ENCODE results near the gene CLEC16A.

CLEC16A gene

DNA sequence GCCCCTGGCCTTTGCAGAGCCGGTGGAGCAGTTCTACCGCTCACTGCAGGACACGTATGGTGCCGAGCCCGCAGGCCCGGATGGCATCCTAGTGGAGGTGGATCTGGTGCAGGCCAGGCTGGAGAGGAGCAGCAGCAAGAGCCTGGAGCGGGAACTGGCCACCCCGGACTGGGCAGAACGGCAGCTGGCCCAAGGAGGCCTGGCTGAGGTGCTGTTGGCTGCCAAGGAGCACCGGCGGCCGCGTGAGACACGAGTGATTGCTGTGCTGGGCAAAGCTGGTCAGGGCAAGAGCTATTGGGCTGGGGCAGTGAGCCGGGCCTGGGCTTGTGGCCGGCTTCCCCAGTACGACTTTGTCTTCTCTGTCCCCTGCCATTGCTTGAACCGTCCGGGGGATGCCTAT is 37.9 kb upstream of the CLEC16A start:
- H3K4me3 ChIP-seq (ENCODE audit: low read depth, low read length): no peak overlapping the region

DNA sequence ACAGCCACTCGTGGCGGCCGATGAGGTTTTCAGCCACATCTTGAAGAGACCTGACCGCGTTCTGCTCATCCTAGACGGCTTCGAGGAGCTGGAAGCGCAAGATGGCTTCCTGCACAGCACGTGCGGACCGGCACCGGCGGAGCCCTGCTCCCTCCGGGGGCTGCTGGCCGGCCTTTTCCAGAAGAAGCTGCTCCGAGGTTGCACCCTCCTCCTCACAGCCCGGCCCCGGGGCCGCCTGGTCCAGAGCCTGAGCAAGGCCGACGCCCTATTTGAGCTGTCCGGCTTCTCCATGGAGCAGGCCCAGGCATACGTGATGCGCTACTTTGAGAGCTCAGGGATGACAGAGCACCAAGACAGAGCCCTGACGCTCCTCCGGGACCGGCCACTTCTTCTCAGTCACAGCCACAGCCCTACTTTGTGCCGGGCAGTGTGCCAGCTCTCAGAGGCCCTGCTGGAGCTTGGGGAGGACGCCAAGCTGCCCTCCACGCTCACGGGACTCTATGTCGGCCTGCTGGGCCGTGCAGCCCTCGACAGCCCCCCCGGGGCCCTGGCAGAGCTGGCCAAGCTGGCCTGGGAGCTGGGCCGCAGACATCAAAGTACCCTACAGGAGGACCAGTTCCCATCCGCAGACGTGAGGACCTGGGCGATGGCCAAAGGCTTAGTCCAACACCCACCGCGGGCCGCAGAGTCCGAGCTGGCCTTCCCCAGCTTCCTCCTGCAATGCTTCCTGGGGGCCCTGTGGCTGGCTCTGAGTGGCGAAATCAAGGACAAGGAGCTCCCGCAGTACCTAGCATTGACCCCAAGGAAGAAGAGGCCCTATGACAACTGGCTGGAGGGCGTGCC is 37.2 kb upstream of the CLEC16A start:
- TF ChIP-seq, protein P1, sequence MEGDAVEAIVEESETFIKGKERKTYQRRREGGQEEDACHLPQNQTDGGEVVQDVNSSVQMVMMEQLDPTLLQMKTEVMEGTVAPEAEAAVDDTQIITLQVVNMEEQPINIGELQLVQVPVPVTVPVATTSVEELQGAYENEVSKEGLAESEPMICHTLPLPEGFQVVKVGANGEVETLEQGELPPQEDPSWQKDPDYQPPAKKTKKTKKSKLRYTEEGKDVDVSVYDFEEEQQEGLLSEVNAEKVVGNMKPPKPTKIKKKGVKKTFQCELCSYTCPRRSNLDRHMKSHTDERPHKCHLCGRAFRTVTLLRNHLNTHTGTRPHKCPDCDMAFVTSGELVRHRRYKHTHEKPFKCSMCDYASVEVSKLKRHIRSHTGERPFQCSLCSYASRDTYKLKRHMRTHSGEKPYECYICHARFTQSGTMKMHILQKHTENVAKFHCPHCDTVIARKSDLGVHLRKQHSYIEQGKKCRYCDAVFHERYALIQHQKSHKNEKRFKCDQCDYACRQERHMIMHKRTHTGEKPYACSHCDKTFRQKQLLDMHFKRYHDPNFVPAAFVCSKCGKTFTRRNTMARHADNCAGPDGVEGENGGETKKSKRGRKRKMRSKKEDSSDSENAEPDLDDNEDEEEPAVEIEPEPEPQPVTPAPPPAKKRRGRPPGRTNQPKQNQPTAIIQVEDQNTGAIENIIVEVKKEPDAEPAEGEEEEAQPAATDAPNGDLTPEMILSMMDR (IDR thresholded peaks at IDR 0.05; ENCODE audit: low read depth, low read length): no peak
- H3K4me3 ChIP-seq (ENCODE audit: low read depth, low read length): no peak overlapping the region

More for the DNA sequence above, 37.9 kb upstream of the CLEC16A start:
- TF ChIP-seq, protein P1 (IDR thresholded peaks at IDR 0.05; ENCODE audit: low read depth, low read length): no peak

DNA sequence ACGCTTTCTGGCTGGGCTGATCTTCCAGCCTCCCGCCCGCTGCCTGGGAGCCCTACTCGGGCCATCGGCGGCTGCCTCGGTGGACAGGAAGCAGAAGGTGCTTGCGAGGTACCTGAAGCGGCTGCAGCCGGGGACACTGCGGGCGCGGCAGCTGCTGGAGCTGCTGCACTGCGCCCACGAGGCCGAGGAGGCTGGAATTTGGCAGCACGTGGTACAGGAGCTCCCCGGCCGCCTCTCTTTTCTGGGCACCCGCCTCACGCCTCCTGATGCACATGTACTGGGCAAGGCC is 36.7 kb upstream of the CLEC16A start:
- no peak overlapping the region for H3K4me3 ChIP-seq (ENCODE audit: low read depth, low read length)
- TF ChIP-seq, protein P1 (IDR thresholded peaks at IDR 0.05; ENCODE audit: low read depth, low read length): no peak

DNA sequence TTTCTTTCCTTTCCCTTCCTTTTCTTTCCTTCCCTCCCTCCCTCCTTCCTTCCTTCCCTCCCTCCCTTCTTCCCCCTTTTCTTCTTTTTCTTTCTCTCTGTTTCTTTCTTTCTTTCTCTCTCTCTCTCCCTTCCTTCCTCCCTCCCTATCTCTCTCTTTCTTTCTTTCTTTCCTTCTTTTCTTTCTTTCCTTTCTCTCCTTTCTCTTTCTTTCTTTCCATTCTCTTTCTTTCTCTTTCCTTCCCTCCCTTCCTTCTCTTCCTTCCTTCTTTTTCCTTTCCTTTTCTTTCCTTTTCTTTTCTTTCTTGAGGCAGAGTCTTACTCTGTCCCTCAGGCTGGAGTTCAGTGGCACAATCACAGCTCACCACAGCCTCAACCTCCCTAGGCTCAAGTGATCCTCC is 33.1 kb upstream of the CLEC16A start:
- no peak overlapping the region for H3K4me3 ChIP-seq (ENCODE audit: low read depth, low read length)
- TF ChIP-seq, protein P1 (IDR thresholded peaks at IDR 0.05; ENCODE audit: low read depth, low read length): no peak

DNA sequence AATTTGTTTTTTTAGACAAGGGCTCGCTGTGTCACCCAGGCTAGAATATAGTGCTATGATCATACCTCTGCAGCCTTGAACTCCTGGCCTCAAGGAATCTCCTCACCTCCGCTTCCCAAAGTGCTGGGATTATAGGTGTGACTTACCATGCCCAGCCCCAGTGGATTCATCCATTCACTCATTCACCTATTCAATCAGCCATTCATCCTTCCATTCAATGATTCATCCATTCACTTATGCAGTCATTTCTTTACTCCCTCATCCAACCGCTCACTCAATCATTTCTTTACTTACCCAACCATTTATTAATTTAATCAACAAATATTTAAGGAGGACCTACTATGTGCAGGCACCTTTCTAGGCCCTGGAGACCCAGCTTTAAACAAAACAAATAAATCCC is 27.8 kb upstream of the CLEC16A start:
- TF ChIP-seq, protein P1 (IDR thresholded peaks at IDR 0.05; ENCODE audit: low read depth, low read length): no peak

DNA sequence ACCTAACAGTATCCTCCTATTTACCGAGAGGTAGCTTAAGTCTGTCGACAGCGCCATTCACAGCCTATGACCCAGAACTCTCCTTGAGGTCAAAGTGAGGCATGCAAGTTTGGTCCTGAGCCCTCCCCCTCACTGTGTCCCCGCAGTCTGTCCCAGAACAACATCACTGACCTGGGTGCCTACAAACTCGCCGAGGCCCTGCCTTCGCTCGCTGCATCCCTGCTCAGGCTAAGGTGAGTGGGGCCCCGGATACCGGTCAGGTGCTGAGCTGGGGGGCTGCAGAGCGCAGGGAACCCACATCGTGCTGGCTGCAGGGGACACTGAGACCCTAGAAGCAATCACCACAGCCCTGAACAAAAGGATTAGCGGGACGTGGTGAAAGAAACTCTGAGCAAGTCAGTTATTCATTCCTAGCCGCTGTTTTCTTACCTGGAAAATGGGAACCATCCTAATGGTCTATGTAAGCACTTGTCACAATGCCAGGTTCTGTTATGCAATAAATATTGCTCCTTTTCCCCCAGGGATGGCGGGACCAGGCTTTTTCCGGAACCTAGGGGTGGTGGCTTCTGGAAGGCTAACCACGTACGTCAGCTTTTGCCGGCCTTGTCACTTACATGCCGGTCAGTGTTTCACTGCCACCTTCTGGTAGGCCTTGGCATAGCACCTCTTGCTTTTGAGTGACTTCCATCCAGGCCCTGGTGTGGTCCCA is 25.9 kb upstream of the CLEC16A start:
- H3K4me3 ChIP-seq (ENCODE audit: low read depth, low read length): no peak overlapping the region
- TF ChIP-seq, protein P1 (IDR thresholded peaks at IDR 0.05; ENCODE audit: low read depth, low read length): peak; percentile 98

More for the DNA sequence above, 27.8 kb upstream of the CLEC16A start:
- no peak overlapping the region for H3K4me3 ChIP-seq (ENCODE audit: low read depth, low read length)

DNA sequence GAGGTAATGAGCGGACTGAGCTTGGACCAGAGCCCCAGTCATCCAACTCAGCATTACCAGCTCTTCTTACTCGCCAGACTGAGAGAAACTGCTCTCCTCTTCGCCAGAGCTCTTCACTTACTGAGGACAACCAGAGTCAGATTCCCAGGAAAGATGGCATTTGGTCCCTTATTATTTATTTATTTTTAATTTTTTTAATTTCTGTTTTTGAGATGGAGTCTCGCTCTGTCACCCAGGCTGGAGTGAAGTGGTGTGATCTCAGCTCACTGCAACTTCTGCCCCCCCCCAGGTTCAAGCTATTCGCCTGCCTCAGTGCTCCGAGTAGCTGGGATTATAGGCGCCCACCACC is 25.4 kb upstream of the CLEC16A start:
- no peak overlapping the region for H3K4me3 ChIP-seq (ENCODE audit: low read depth, low read length)

More for the DNA sequence above, 25.4 kb upstream of the CLEC16A start:
- TF ChIP-seq, protein P1 (IDR thresholded peaks at IDR 0.05; ENCODE audit: low read depth, low read length): no peak

Data from WI38 (cell line).